HEK293 (cell line): ENCODE results near the gene BET1.

ENCODE experiments used
- GFI1B ChIP-seq: fragments of 450-650 bp; formaldehyde crosslinking; IDR thresholded peaks from 2 replicates; pipeline ENCODE4 v1.5.1; 2016; ENCODE audit warnings: missing biosample characterization, missing genetic modification characterization
- TF ChIP-seq, protein P1 (sequence below): fragments of 450-650 bp; formaldehyde crosslinking; IDR thresholded peaks from 2 replicates; pipeline ENCODE4 v1.5.1; 2016; ENCODE audit warnings: missing biosample characterization, missing genetic modification characterization

DNA sequence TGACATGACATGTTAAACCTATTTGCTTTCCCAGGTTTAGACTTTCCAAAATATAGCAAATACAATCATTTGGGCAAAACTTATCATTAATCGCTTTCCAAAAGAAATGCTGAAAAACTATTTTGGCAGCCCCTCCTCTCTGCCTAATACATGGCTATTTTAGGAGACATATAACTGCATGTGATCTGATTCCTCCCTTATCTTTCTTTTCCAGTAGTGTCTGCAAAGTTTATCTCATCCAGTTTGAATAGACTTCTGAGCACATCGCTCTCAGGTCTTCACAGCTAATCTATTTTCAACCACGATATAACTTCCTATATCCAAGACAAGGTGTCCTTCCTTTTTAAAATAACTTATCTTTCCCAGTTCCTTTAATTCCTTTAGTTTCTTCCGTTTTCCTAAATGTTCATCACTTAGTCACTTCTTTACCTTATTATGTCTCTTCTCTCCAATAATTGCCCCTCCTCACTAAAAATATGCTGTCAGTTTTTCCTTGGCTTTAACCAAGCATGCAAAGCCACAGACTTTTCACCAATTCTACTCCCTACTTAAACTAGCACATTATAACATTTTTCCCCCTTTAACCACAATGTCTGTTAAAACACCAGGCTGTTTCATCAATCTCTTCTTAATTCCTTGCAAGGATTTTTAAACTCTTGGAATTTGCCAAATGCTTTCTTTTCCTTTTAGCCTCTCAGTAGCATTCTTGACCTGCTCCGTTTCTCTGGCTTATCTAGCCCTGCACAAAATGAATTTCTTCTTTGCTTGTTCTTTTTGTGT is 58.2 kb downstream of the BET1 start:
- TF ChIP-seq, protein P1, sequence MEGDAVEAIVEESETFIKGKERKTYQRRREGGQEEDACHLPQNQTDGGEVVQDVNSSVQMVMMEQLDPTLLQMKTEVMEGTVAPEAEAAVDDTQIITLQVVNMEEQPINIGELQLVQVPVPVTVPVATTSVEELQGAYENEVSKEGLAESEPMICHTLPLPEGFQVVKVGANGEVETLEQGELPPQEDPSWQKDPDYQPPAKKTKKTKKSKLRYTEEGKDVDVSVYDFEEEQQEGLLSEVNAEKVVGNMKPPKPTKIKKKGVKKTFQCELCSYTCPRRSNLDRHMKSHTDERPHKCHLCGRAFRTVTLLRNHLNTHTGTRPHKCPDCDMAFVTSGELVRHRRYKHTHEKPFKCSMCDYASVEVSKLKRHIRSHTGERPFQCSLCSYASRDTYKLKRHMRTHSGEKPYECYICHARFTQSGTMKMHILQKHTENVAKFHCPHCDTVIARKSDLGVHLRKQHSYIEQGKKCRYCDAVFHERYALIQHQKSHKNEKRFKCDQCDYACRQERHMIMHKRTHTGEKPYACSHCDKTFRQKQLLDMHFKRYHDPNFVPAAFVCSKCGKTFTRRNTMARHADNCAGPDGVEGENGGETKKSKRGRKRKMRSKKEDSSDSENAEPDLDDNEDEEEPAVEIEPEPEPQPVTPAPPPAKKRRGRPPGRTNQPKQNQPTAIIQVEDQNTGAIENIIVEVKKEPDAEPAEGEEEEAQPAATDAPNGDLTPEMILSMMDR (tag by site-specific recombination) = no peak
- no peak for TF ChIP-seq GFI1B (tag by site-specific recombination)
